ENCODE results near the gene CD59. TPM values are rescaled to one million over a fixed set of nuclear protein-coding genes. Genes with fewer than 3 reads are reported as not detected.
"Not testable (repeated sequence)": the region's sequence is repeated elsewhere in the genome, so short reads cannot be mapped to it uniquely, and the experiment has no call there.

Gene CD59
- total RNA-seq, 4 donors from 2014 or later, result 309 to 520 (median 422) TPM

- Histone ChIP-seq H3K4me3 (no peak overlapping the region), H3K27me3 (no peaks in the 10 kb centered on the region), H3K27ac (no peak overlapping the region), H3K4me1 (peaks cover 7% of the 10 kb centered on the region), H3K36me3 (no peaks in the 10 kb centered on the region), H3K9me3 (no peaks in the 10 kb centered on the region)
- DNase-seq (ENCODE audit: low spot score in 2 of 2), result no peak
- TF ChIP-seq EP300 (IDR thresholded peaks at IDR 0.05), result no peak
- WGBS, result 92% methylated on average over 6 of the region's 6 CpGs
Measured at GRCh38 chr11:33664166-33664565, 72.1 kb downstream of the CD59 start.

GRCh38 chr11:33663121-33663520 is 73.1 kb downstream of the CD59 start:
- DNase-seq (ENCODE audit: low spot score in 2 of 2), result no peak
- H3K36me3 ChIP-seq, result no peaks in the 10 kb centered on the region
- H3K4me3 ChIP-seq, result no peak overlapping the region
- H3K9me3 ChIP-seq, result no peaks in the 10 kb centered on the region
- TF ChIP-seq CTCF (IDR thresholded peaks at IDR 0.05), result no peak
- TF ChIP-seq POLR2A (IDR thresholded peaks at IDR 0.05), result no peak
- no peak for TF ChIP-seq POLR2AphosphoS5 (IDR thresholded peaks at IDR 0.05)
- TF ChIP-seq EP300 (IDR thresholded peaks at IDR 0.05), result no peak
- peaks cover 7% of the 10 kb centered on the region for H3K4me1 ChIP-seq
- no peak overlapping the region for H3K27ac ChIP-seq
- no peaks in the 10 kb centered on the region for H3K27me3 ChIP-seq

- H3K27ac ChIP-seq; DNase-seq (ENCODE audit: low spot score in 2 of 2); H3K36me3 ChIP-seq; H3K9me3 ChIP-seq; H3K4me3 ChIP-seq; H3K27me3 ChIP-seq: not testable (repeated sequence)
- 92% methylated on average over 7 of the region's 7 CpGs for WGBS
- peaks cover 12% of the 10 kb centered on the region for H3K4me1 ChIP-seq
Measured at GRCh38 chr11:33661526-33661925, 74.7 kb downstream of the CD59 start.

GRCh38 chr11:33660962-33661361 is 75.3 kb downstream of the CD59 start:
- peaks cover 13% of the 10 kb centered on the region for H3K4me1 ChIP-seq
- H3K9me3 ChIP-seq, result no peaks in the 10 kb centered on the region
- TF ChIP-seq EP300 (IDR thresholded peaks at IDR 0.05), result no peak
- no peak for TF ChIP-seq CTCF (IDR thresholded peaks at IDR 0.05)
- no peak for TF ChIP-seq POLR2A (IDR thresholded peaks at IDR 0.05)
- no peak for TF ChIP-seq POLR2AphosphoS5 (IDR thresholded peaks at IDR 0.05)
- no peak overlapping the region for H3K4me3 ChIP-seq
- no peak for DNase-seq (ENCODE audit: low spot score in 2 of 2)
- H3K36me3 ChIP-seq, result no peaks in the 10 kb centered on the region
- H3K27me3 ChIP-seq, result no peaks in the 10 kb centered on the region
- 94% methylated on average over 4 of the region's 4 CpGs for WGBS
- H3K27ac ChIP-seq, result no peak overlapping the region

GRCh38 chr11:33659370-33660139 is 76.7 kb downstream of the CD59 start:
- TF ChIP-seq POLR2AphosphoS5 (IDR thresholded peaks at IDR 0.05) (no peak), POLR2A (IDR thresholded peaks at IDR 0.05) (no peak), CTCF (IDR thresholded peaks at IDR 0.05) (no peak), EP300 (IDR thresholded peaks at IDR 0.05) (no peak)

GRCh38 chr11:33658195-33658900 is 77.9 kb downstream of the CD59 start:
- Histone ChIP-seq H3K4me3 (no peak overlapping the region), H3K27me3 (no peaks in the 10 kb centered on the region), H3K4me1 (peaks cover 5% of the 10 kb centered on the region), H3K9me3 (no peaks in the 10 kb centered on the region), H3K36me3 (no peaks in the 10 kb centered on the region), H3K27ac (no peak overlapping the region)
- no peak for TF ChIP-seq CTCF (IDR thresholded peaks at IDR 0.05)
- no peak for TF ChIP-seq POLR2AphosphoS5 (IDR thresholded peaks at IDR 0.05)
- TF ChIP-seq EP300 (IDR thresholded peaks at IDR 0.05), result no peak
- TF ChIP-seq POLR2A (IDR thresholded peaks at IDR 0.05), result no peak
- WGBS, result 85% methylated on average over 15 of the region's 22 CpGs
- DNase-seq (ENCODE audit: low spot score in 2 of 2), result no peak

More at GRCh38 chr11:33659370-33660139, 76.7 kb downstream of the CD59 start:
- peaks cover 5% of the 10 kb centered on the region for H3K4me1 ChIP-seq
- no peak for DNase-seq (ENCODE audit: low spot score in 2 of 2)
- no peaks in the 10 kb centered on the region for H3K9me3 ChIP-seq
- no peak overlapping the region for H3K27ac ChIP-seq
- H3K36me3 ChIP-seq, result no peaks in the 10 kb centered on the region
- no peaks in the 10 kb centered on the region for H3K27me3 ChIP-seq
- 93% methylated on average over 5 of the region's 5 CpGs for WGBS
- no peak overlapping the region for H3K4me3 ChIP-seq

Data from suprapubic skin (tissue), 4 donors.